ENCODE data around the gene NID2.

GRCh38 chr14:52007637-52008036, 61.2 kb downstream of the NID2 start:
- TF ChIP-seq CTCF (IDR thresholded peaks at IDR 0.05; ENCODE audit: low read depth, low read length) (no peak), EZH2phosphoT487 (IDR thresholded peaks at IDR 0.05; ENCODE audit: low read depth) (no peak)
